GM12801 (cell line): ENCODE data around the gene ATXN7L2.

Experiments
- CTCF ChIP-seq: IDR thresholded peaks from one replicate; pipeline ENCODE4 v1.5.1; 2011; ENCODE audit warnings: control low read depth; ENCODE audit not compliant: insufficient read length; ENCODE audit errors: extremely low read depth

Gene ATXN7L2

DNA sequence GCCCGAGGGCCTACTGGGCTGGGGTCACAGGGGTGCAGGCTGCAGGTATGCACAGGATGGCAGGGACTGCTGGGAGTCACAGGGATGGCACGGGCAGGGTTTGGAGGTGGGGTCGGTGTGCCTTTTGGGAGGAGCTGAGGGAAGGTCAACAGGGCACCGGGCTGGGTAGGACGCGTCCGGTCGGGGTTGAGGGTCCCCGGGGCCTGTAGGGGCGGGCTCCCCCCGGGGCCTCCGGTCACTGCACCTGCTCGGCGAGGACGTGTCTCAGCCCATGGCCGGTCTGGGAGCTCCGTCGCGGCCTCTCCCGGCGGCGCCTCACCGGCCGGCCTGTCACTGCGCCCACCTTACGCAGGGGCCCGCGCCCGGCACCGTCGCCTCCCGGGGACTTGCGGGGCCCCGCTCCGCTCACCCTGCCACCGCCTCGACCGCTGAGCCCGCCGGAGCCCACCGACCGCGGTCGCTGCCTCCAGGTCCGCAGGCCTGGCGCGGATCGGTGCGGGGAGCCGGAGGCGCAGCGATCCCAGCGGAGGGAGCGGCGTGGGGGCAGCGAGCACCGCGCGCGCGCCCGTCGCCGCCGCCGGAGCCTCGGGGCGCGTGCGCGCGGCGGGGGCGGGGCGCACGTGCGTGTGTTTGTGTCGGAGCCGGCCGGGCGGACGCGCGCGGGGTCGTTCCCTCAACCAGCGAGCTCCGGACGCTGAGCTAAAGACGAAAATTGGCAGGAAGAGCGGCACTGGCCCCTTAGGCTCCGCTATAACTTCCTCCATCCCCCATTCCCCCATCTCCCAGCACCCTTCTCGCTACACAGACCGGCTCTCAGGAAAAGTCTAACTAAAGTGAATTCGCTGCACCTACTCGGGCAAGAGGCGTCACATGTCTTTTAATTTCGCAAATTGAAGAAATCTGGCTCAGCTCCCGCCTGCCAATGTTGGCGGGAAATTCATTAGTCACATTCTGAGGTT, 25.8 kb downstream of the ATXN7L2 start, which contains the start of gene AMIGO1:
TSS of gene AMIGO1 (minus strand) at position 552 of the 959 bp plus-strand sequence. CDS start 815 bp downstream, outside the sequence.
- no peak for TF ChIP-seq CTCF

GRCh38 chr1:109513110-109513710, 29.5 kb downstream of the ATXN7L2 start:
- TF ChIP-seq CTCF, result no peak

- no peak for TF ChIP-seq CTCF
Measured at GRCh38 chr1:109514846-109515245, 31.1 kb downstream of the ATXN7L2 start.

DNA sequence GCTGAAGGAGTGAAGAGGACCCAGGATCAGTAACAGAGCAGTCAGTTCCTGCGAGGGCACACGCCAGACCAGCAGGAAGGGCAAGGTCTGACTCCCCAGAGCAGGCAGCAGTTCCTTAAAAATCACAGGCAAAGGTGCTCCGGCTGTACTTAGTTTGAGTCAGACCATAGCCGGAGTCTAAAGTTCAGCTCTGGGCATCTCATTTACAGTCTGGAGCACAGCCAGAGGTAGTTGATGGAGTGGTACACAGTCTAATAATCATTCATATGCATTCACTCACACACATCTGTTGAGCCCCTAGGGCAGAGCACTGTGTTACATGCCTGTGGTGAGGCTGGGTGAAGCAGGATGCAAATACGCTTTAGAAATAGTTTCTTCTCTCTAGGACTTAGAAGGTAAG, 33.2 kb downstream of the ATXN7L2 start:
- no peak for TF ChIP-seq CTCF

- no peak for TF ChIP-seq CTCF
Measured at GRCh38 chr1:109517337-109517736, 33.6 kb downstream of the ATXN7L2 start.

DNA sequence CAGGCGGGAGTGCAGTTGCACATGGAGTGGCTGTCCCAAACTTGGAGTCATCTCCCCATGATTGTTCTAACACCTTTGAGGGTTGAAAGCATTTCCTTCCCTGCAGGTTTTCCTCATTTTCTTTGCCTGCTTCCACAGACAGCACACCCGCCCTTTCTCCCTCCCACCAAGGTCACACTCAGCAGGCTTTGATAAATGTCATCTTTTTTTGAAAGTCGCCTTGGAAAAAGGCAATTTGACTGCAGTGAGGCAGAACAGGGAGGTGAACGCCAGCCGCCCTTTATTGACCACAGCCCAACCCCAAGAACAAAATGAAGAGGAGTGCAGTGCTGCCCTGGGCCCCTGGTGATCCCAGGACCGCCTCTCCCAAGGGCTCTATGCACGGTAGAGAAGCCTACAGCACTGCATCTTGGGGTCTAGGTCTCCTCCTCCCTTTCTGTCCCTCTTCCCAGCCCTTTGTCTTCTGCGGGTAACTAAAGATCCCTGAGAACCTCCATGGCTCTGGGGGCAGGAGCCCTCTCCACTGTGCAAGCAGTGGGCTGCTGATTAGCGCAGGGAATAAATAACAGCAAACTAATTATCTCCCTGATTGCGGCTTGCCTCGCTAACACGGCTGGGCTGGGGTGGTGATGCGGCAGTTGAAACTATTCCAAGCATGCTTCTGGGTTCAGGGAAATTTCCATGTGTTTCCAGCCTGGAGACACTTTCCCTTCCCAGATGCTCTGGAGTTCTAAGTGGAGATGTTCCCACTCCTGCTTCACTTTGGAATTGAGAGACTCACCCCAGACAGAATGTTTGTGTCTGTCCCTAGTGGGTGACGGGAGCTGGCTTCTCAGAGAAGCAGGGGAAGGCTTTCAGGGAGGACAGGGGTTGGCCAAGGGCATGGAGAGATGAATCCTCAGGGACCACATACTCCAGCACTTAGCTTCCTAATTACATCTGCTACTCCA, 37.6 kb downstream of the ATXN7L2 start:
- TF ChIP-seq CTCF, result no peak

GRCh38 chr1:109522026-109522425, 38.3 kb downstream of the ATXN7L2 start:
- TF ChIP-seq CTCF, result no peak
